DND-41 (cell line): ENCODE data around the gene SLC4A2.

ENCODE experiments used
- ATAC-seq: fragments of 200-7000 bp; cut with Tn5 transposase; 3 replicates; pipeline ENCODE4 v1.9.1; 2021; ENCODE audit warnings: low read depth; ENCODE audit not compliant: insufficient read depth
- DNase-seq: peaks from one replicate; pipeline ENCODE4 v3.0.0-alpha.2; 2020
- H2AFZ ChIP-seq: 2 replicates; pipeline ENCODE4 v1.6.0; 2012; ENCODE audit warnings: low read depth, low read length
- H3K27ac ChIP-seq: 2 replicates; pipeline ENCODE4 v1.5.1; 2012; ENCODE audit warnings: low read length, inconsistent platforms
- H3K27me3 ChIP-seq: fragments of 200-600 bp; sonication (generic); 2 replicates; pipeline ENCODE4 v1.6.0; 2012; ENCODE audit warnings: low read length, mild to moderate bottlenecking, inconsistent platforms; ENCODE audit not compliant: insufficient read depth, poor library complexity
- H3K36me3 ChIP-seq: 2 replicates; pipeline ENCODE4 v1.5.1; 2012; ENCODE audit warnings: low read length, inconsistent platforms; ENCODE audit not compliant: insufficient read depth
- H3K4me1 ChIP-seq: 2 replicates; pipeline ENCODE4 v1.5.1; 2012; ENCODE audit warnings: mild to moderate bottlenecking, low read length; ENCODE audit not compliant: insufficient read depth
- H3K4me2 ChIP-seq: 2 replicates; pipeline ENCODE4 v1.6.0; 2012; ENCODE audit warnings: mild to moderate bottlenecking, moderate library complexity, low read length, inconsistent platforms; ENCODE audit not compliant: insufficient read depth
- H3K4me3 ChIP-seq, 2 experiments: fragments of 200-600 bp in 1 of 2; shearing (Covaris generic) in 1 of 2; 2 replicates each; pipeline ENCODE4 v1.5.1; 2012 to 2016; ENCODE audit warnings: inconsistent platforms in 2 of 2, low read length in 2 of 2, mild to moderate bottlenecking in 2 of 2, low read depth in 1 of 2, moderate library complexity in 1 of 2
- H3K79me2 ChIP-seq: 2 replicates; pipeline ENCODE4 v1.6.0; 2012; ENCODE audit warnings: low read length, inconsistent platforms; ENCODE audit not compliant: insufficient read depth
- H3K9ac ChIP-seq: 2 replicates; pipeline ENCODE4 v1.6.0; 2012; ENCODE audit warnings: low read depth, mild to moderate bottlenecking, inconsistent platforms, low read length, moderate library complexity
- H3K9me3 ChIP-seq: 2 replicates; pipeline ENCODE4 v1.5.1; 2012; ENCODE audit warnings: low read length, moderate library complexity, mild to moderate bottlenecking, inconsistent platforms; ENCODE audit not compliant: insufficient read depth, severe bottlenecking
- H4K20me1 ChIP-seq: 2 replicates; pipeline ENCODE4 v1.6.0; 2012; ENCODE audit warnings: low read length; ENCODE audit not compliant: insufficient read depth
- CTCF ChIP-seq: IDR thresholded peaks from 2 replicates; pipeline ENCODE4 v1.5.1; 2012; ENCODE audit warnings: borderline replicate concordance, low read length, moderate library complexity, mild to moderate bottlenecking; ENCODE audit not compliant: poor library complexity, severe bottlenecking; ENCODE audit errors: extremely low read depth
- EZH2 ChIP-seq: IDR thresholded peaks from 3 replicates; pipeline ENCODE4 v1.6.1; 2012; ENCODE audit warnings: borderline replicate concordance, low read depth, mild to moderate bottlenecking, moderate library complexity, low read length, inconsistent platforms; ENCODE audit not compliant: severe bottlenecking

SLC4A2 gene

GRCh38 chr7:151059367-151060112 is at the start of gene SLC4A2:
TSS of gene SLC4A2 (plus strand) at chr7:151059589. CDS start at chr7:151061988, 2,399 bp downstream.
- Histone ChIP-seq H3K36me3 (peaks cover 26% of the 10 kb centered on the region), H3K27ac (peak within 1 kb of the TSS; percentile 92), H2AFZ (peak within 1 kb of the TSS; percentile 92), H3K4me2 (peak within 1 kb of the TSS; percentile 96), H3K4me3 (peak within 1 kb of the TSS; percentile 84 to 85), H3K79me2 (peaks cover 39% of the 10 kb centered on the region), H4K20me1 (peaks cover 29% of the 10 kb centered on the region), H3K27me3 (no peaks in the 10 kb centered on the region), H3K9ac (peak within 1 kb of the TSS; percentile 68), H3K9me3 (no peaks in the 10 kb centered on the region), H3K4me1 (peaks cover 55% of the 10 kb centered on the region)
- ATAC-seq, result peak; percentile 8
- peak; percentile 82 for DNase-seq
- no peak for TF ChIP-seq EZH2
- TF ChIP-seq CTCF, result peak; percentile 59

- H3K4me1 ChIP-seq, result peaks cover 25% of the 10 kb centered on the region
- no peaks in the 10 kb centered on the region for H3K36me3 ChIP-seq
- no peaks in the 10 kb centered on the region for H3K79me2 ChIP-seq
- H4K20me1 ChIP-seq, result no peaks in the 10 kb centered on the region
- H3K9ac ChIP-seq, result no peak overlapping the region
- TF ChIP-seq EZH2, result no peak
- TF ChIP-seq CTCF, result no peak
- H3K27ac ChIP-seq, result no peak overlapping the region
- H3K4me2 ChIP-seq, result no peak overlapping the region
- ATAC-seq (no peak), DNase-seq (no peak)
- no peak overlapping the region for H2AFZ ChIP-seq
- no peak overlapping the region for H3K4me3 ChIP-seq
- H3K27me3 ChIP-seq, result no peaks in the 10 kb centered on the region
- H3K9me3 ChIP-seq, result no peaks in the 10 kb centered on the region
Observed at GRCh38 chr7:151010037-151010306, 49.4 kb upstream of the SLC4A2 start.

- TF ChIP-seq EZH2 (no peak), CTCF (no peak)
- H4K20me1 ChIP-seq, result no peaks in the 10 kb centered on the region
- no peaks in the 10 kb centered on the region for H3K27me3 ChIP-seq
- peaks cover 25% of the 10 kb centered on the region for H3K4me1 ChIP-seq
- no peaks in the 10 kb centered on the region for H3K9me3 ChIP-seq
- H3K36me3 ChIP-seq, result no peaks in the 10 kb centered on the region
- ATAC-seq, result no peak
- no peak overlapping the region for H3K9ac ChIP-seq
- H3K4me2 ChIP-seq, result no peak overlapping the region
- H2AFZ ChIP-seq, result no peak overlapping the region
- no peaks in the 10 kb centered on the region for H3K79me2 ChIP-seq
- H3K4me3 ChIP-seq, result no peak overlapping the region
- DNase-seq, result no peak
- H3K27ac ChIP-seq, result no peak overlapping the region
Observed at GRCh38 chr7:151010307-151011096, 48.9 kb upstream of the SLC4A2 start.
